HG02798 (cell line): Measurements from ENCODE around the gene PIK3C3.
A peak's percentile ranks its signal among the peaks of the same experiment; 100 is the strongest.

Experiments used
- ATAC-seq: cut with Tn5 transposase; IDR thresholded peaks from one replicate; pipeline ENCODE4 v1.9.1; 2021; ENCODE audit warnings: mild to moderate bottlenecking; ENCODE audit not compliant: unreplicated experiment, poor library complexity

The PIK3C3 gene

GRCh38 chr18:41959045-41959444, 4.0 kb downstream of the PIK3C3 start:
- no peak for ATAC-seq

- ATAC-seq, result no peak
Measured at GRCh38 chr18:41965634-41966255, 10.7 kb downstream of the PIK3C3 start.

GRCh38 chr18:41966943-41967342, 11.9 kb downstream of the PIK3C3 start:
- no peak for ATAC-seq

- no peak for ATAC-seq
Measured at GRCh38 chr18:41967680-41968079, 12.6 kb downstream of the PIK3C3 start.

GRCh38 chr18:41969881-41970280, 14.8 kb downstream of the PIK3C3 start:
- ATAC-seq, result no peak

- ATAC-seq, result no peak
Measured at GRCh38 chr18:41972067-41972925, 17.3 kb downstream of the PIK3C3 start.

GRCh38 chr18:41973983-41974382, 18.9 kb downstream of the PIK3C3 start:
- ATAC-seq, result no peak

- ATAC-seq, result no peak
Measured at GRCh38 chr18:41974796-41975201, 19.8 kb downstream of the PIK3C3 start.

GRCh38 chr18:41975284-41975683, 20.2 kb downstream of the PIK3C3 start:
- ATAC-seq, result no peak

GRCh38 chr18:41977233-41977632, 22.2 kb downstream of the PIK3C3 start:
- ATAC-seq, result no peak

GRCh38 chr18:41982942-41983660, 28.1 kb downstream of the PIK3C3 start:
- peak; percentile 92 for ATAC-seq

GRCh38 chr18:41985914-41986313, 30.9 kb downstream of the PIK3C3 start:
- ATAC-seq, result no peak

GRCh38 chr18:41989508-41989907, 34.5 kb downstream of the PIK3C3 start:
- ATAC-seq, result no peak

GRCh38 chr18:41992066-41992465, 37.0 kb downstream of the PIK3C3 start:
- peak; percentile 62 for ATAC-seq

- no peak for ATAC-seq
Measured at GRCh38 chr18:41992703-41993102, 37.7 kb downstream of the PIK3C3 start.

- ATAC-seq, result no peak
Measured at GRCh38 chr18:41993151-41993550, 38.1 kb downstream of the PIK3C3 start.

GRCh38 chr18:41996020-41996419, 41.0 kb downstream of the PIK3C3 start:
- no peak for ATAC-seq

- no peak for ATAC-seq
Measured at GRCh38 chr18:41999751-42000150, 44.7 kb downstream of the PIK3C3 start.

- no peak for ATAC-seq
Measured at GRCh38 chr18:42001801-42002200, 46.8 kb downstream of the PIK3C3 start.

- no peak for ATAC-seq
Measured at GRCh38 chr18:42004653-42005052, 49.6 kb downstream of the PIK3C3 start.

- ATAC-seq, result no peak
Measured at GRCh38 chr18:42005782-42006181, 50.7 kb downstream of the PIK3C3 start.
